ENCODE results near the gene VTA1.

DNA sequence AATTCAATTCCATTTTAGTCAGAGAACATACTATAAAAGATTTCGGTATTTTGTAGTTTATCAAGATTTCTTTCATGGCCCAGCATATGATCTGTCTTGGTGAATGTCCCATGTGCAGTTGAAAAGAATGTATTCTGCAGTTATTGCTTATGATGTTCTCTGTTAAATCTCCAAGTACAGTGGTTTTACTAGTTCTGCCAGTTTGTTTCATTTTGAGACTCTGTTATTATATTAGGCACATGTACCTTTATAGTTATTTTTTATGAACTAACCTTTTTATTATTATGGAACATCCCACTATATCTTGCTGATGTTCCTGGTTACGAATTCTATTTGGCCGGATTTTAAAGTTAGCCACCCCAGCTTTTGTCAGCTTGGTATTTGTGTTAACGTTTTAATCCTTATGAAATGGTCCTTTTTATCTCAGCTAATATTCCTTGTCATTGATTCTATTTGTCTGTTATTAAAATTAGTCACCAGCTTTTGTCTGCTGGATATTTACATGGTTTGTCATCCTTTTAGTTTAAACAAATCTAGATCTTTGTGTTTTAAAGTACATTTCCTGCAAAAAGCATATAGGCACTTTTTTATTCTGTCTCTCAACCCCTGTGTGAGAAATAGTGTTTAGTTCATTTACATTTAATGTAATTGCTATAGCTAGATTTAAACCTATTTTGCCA, 48.9 kb downstream of the VTA1 start:
- TF ChIP-seq, protein P1, sequence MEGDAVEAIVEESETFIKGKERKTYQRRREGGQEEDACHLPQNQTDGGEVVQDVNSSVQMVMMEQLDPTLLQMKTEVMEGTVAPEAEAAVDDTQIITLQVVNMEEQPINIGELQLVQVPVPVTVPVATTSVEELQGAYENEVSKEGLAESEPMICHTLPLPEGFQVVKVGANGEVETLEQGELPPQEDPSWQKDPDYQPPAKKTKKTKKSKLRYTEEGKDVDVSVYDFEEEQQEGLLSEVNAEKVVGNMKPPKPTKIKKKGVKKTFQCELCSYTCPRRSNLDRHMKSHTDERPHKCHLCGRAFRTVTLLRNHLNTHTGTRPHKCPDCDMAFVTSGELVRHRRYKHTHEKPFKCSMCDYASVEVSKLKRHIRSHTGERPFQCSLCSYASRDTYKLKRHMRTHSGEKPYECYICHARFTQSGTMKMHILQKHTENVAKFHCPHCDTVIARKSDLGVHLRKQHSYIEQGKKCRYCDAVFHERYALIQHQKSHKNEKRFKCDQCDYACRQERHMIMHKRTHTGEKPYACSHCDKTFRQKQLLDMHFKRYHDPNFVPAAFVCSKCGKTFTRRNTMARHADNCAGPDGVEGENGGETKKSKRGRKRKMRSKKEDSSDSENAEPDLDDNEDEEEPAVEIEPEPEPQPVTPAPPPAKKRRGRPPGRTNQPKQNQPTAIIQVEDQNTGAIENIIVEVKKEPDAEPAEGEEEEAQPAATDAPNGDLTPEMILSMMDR (IDR thresholded peaks at IDR 0.05), result no peak
- TF ChIP-seq POLR2A (IDR thresholded peaks at IDR 0.05), result no peak

All from lower leg skin (tissue), 3 donors.